Fibroblast of lung (primary cell): ENCODE data around the gene FBXO5. TPM values are rescaled to one million over a fixed set of nuclear protein-coding genes. Genes with fewer than 3 reads are reported as not detected.

ENCODE experiments used
- DNase-seq, 2 donors: peaks; one replicate each; pipeline versions ENCODE4 v3.0.0 to v3.0.0-alpha.2; 2010; ENCODE audit warnings: low read depth in 2 of 2
- H2AFZ ChIP-seq: 2 replicates; pipeline ENCODE4 v1.5.1; 2012; ENCODE audit warnings: low read length, control low read depth, inconsistent platforms
- H3K27ac ChIP-seq: 2 replicates; pipeline ENCODE4 v1.5.1; 2011; ENCODE audit warnings: low read length, control low read depth; ENCODE audit not compliant: insufficient read depth
- H3K27me3 ChIP-seq: 2 replicates; pipeline ENCODE4 v1.5.1; 2011; ENCODE audit warnings: mild to moderate bottlenecking, low read length; ENCODE audit not compliant: control insufficient read depth, insufficient read depth
- H3K36me3 ChIP-seq: 2 replicates; pipeline ENCODE4 v1.5.1; 2011; ENCODE audit warnings: low read length; ENCODE audit not compliant: control insufficient read depth, insufficient read depth
- H3K4me1 ChIP-seq: 2 replicates; pipeline ENCODE4 v1.5.1; 2011; ENCODE audit warnings: low read length; ENCODE audit not compliant: control insufficient read depth, insufficient read depth; ENCODE audit errors: extremely low read depth
- H3K4me2 ChIP-seq: 2 replicates; pipeline ENCODE4 v1.5.1; 2011; ENCODE audit warnings: low read length, control low read depth; ENCODE audit not compliant: insufficient read depth; ENCODE audit errors: extremely low read depth
- H3K4me3 ChIP-seq, 4 experiments: fragments of 200-600 bp in 1 of 4; sonication (generic) in 1 of 4; replicated peaks in 1 of 4; 2 replicates each; pipeline ENCODE4 v1.5.1; 2011 to 2016; ENCODE audit warnings: low read length in 4 of 4, low read depth in 3 of 4, mild to moderate bottlenecking in 3 of 4, control low read depth in 2 of 4, inconsistent platforms in 1 of 4, mixed read lengths in 1 of 4; ENCODE audit not compliant: insufficient read depth in 1 of 4; ENCODE audit errors: control extremely low read depth in 1 of 4
- H3K79me2 ChIP-seq: 2 replicates; pipeline ENCODE4 v1.5.1; 2012; ENCODE audit warnings: mild to moderate bottlenecking, low read length, inconsistent platforms; ENCODE audit not compliant: control insufficient read depth, insufficient read depth
- H3K9ac ChIP-seq: 2 replicates; pipeline ENCODE4 v1.5.1; 2011; ENCODE audit warnings: mild to moderate bottlenecking, low read length, control low read depth; ENCODE audit not compliant: insufficient read depth
- H3K9me3 ChIP-seq: 2 replicates; pipeline ENCODE4 v1.5.1; 2012; ENCODE audit warnings: low read depth, low read length; ENCODE audit not compliant: control insufficient read depth, insufficient read depth
- H4K20me1 ChIP-seq: 2 replicates; pipeline ENCODE4 v1.5.1; 2011; ENCODE audit warnings: low read length; ENCODE audit not compliant: control insufficient read depth, insufficient read depth; ENCODE audit errors: extremely low read depth
- CTCF ChIP-seq, 2 donors: IDR thresholded peaks in 1 of 2; conservative IDR thresholded peaks in 1 of 2; 1 replicate in 1 of 2; 2 replicates in 1 of 2; pipeline ENCODE4 v1.5.1; 2011 to 2012; ENCODE audit warnings: low read length in 2 of 2, control low read depth in 1 of 2, inconsistent platforms in 1 of 2, low read depth in 1 of 2, mild to moderate bottlenecking in 1 of 2
- EZH2 ChIP-seq: IDR thresholded peaks from 2 replicates; pipeline ENCODE4 v1.5.1; 2012; ENCODE audit warnings: low read length, control low read depth, mild to moderate bottlenecking; ENCODE audit errors: missing control alignments
- polyA plus RNA-seq, 2 donors: library from polyadenylated mRNA; depleted of rRNA in 1 of 2; stranded (reverse) in 1 of 2; unstranded in 1 of 2; fragments of >200 nt; gene quantifications; 2 replicates each; pipeline ENCODE4 v1.2.1, GENCODE V29; 2011 to 2012; ENCODE audit warnings: missing spikeins in 1 of 2
- total RNA-seq: library from RNA; depleted of rRNA; stranded (reverse); fragments of >200 nt; gene quantifications from 2 replicates; pipeline ENCODE4 v1.2.1, GENCODE V29; 2014

FBXO5 gene
- total and polyA plus RNA-seq, 2 donors (not counting 1 experiment from before 2014, with no cell fraction given), result 8.4 to 11.7 TPM

DNA sequence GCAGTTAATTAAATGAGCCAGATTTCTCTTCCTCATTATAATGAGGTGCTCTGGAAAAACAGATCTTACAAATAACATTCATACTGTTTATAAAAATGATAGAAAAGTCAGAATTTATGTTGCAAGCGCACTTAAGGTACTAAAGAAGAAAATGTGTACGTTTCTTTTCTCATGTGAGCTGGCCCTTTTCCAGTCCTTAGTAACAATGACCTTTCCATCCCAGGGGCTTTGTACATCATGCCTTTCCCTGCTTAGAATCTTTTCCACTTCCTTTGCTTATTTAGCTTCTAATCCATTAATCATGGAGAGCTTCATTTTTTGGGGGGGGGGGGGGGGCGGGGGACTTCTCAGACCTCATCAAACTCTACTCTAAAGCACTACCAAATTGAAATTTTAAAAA is 4.8 kb downstream of the FBXO5 start:
- no peaks in the 10 kb centered on the region for H3K27me3 ChIP-seq
- no peak for DNase-seq
- TF ChIP-seq CTCF (conservative IDR thresholded peaks at IDR 0.05 in 1 of 2, IDR thresholded peaks at IDR 0.05 in 1 of 2; ENCODE audit: low read depth in 1 of 2, low read length in 2 of 2), result no peak
- TF ChIP-seq EZH2, result no peak
- peaks cover 96% of the 10 kb centered on the region for H3K79me2 ChIP-seq
- H3K9ac ChIP-seq, result no peak overlapping the region
- H3K36me3 ChIP-seq, result no peaks in the 10 kb centered on the region
- no peak overlapping the region for H2AFZ ChIP-seq
- H3K4me1 ChIP-seq, result peaks cover 10% of the 10 kb centered on the region
- H4K20me1 ChIP-seq, result no peaks in the 10 kb centered on the region
- H3K9me3 ChIP-seq, result no peaks in the 10 kb centered on the region
- H3K27ac ChIP-seq, result no peak overlapping the region
- no peak overlapping the region for H3K4me3 ChIP-seq
- peak overlapping the region; percentile 19 for H3K4me2 ChIP-seq

- Histone ChIP-seq H3K9me3 (no peaks in the 10 kb centered on the region), H3K4me3 (no peak overlapping the region), H4K20me1 (no peaks in the 10 kb centered on the region), H3K36me3 (no peaks in the 10 kb centered on the region), H3K4me2 (peak overlapping the region; percentile 19), H3K4me1 (peaks cover 10% of the 10 kb centered on the region), H3K9ac (no peak overlapping the region), H3K79me2 (peaks cover 97% of the 10 kb centered on the region), H3K27me3 (no peaks in the 10 kb centered on the region), H3K27ac (no peak overlapping the region), H2AFZ (no peak overlapping the region)
- no peak for DNase-seq
- TF ChIP-seq CTCF (conservative IDR thresholded peaks at IDR 0.05 in 1 of 2, IDR thresholded peaks at IDR 0.05 in 1 of 2; ENCODE audit: low read depth in 1 of 2, low read length in 2 of 2) (no peak), EZH2 (no peak)
These were observed 5.3 kb downstream of the FBXO5 start for GRCh38 chr6:152977556-152977955.

- H2AFZ ChIP-seq, result no peak overlapping the region
- no peak overlapping the region for H3K4me3 ChIP-seq
- H4K20me1 ChIP-seq, result no peaks in the 10 kb centered on the region
- peaks cover 92% of the 10 kb centered on the region for H3K79me2 ChIP-seq
- H3K27me3 ChIP-seq, result no peaks in the 10 kb centered on the region
- H3K27ac ChIP-seq, result peak overlapping the region; percentile 29
- no peaks in the 10 kb centered on the region for H3K9me3 ChIP-seq
- peak in 1 of 2 donors; percentile 47 for DNase-seq
- no peaks in the 10 kb centered on the region for H3K36me3 ChIP-seq
- peaks cover 10% of the 10 kb centered on the region for H3K4me1 ChIP-seq
- no peak for TF ChIP-seq EZH2
- TF ChIP-seq CTCF (conservative IDR thresholded peaks at IDR 0.05 in 1 of 2, IDR thresholded peaks at IDR 0.05 in 1 of 2; ENCODE audit: low read depth in 1 of 2, low read length in 2 of 2), result no peak
- peak overlapping the region; percentile 7 for H3K4me2 ChIP-seq
- no peak overlapping the region for H3K9ac ChIP-seq
These were observed 6.1 kb downstream of the FBXO5 start for GRCh38 chr6:152976749-152977148.
